ENCODE results near the gene STARD3.

GRCh38 chr17:39609416-39610025, 27.4 kb upstream of the STARD3 start:
- TF ChIP-seq CTCF (IDR thresholded peaks at IDR 0.05; ENCODE audit: insufficient read depth, low read depth, low read length) (no peak), EZH2 (IDR thresholded peaks at IDR 0.05; ENCODE audit: insufficient read depth, low read length) (no peak)
